T-helper 1 cell (primary cell): ENCODE data around the gene IL20RA.

Experiments
- DNase-seq, 5 donors: peaks; one replicate each; pipeline ENCODE4 v3.0.0-alpha.2; 2012 to 2020

IL20RA gene

DNA sequence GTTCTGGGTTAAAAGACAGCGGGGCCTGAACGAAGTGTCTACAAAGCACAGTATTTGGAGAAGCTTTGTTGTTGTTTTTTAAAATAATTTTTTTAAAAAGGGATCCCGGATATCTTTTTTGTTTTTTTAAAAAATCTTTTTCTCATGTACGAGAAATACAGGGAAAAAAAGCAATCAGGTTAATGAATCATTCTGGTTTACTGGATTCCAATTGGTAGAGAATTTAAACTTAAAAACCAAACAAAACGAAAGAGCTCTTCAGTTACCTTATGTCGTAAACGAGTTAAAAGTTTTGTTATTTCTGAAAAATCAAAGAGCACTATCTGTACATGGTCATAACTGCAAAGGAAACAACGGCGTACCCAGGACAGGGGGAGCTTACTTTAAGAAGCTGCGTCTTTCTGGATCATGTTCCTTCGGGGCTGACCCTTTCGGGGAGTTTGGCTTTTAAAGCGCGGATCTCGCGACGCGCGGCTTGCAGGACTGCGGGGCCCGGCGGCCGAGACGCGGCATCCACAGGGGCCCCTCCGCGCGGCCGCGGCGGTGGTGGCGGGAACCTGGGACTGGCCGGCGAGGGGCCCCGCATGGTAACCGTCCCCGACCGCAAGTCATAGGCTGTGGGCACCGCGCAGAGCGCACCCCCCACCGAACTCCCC is 927 bp downstream of the IL20RA start:
- no peak for DNase-seq

DNA sequence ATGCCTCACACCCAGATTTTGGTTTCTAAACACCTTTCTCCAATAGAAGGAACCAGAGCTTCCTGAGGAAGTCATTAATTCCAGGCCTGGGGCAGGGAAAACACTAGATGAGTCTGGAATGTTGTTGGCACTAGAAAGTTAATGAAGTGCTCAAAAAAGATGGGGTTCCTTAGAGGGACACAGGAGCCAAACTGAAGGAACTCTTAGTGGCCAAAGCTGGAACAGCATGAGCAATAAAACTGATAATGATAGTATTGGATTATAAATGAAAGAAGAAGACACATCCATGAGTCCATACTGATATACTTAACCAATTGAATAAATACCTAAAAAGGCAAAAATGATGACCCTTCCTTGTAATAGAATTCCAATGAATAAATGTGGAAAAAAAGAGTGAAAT is 4.4 kb downstream of the IL20RA start:
- DNase-seq, result no peak

DNA sequence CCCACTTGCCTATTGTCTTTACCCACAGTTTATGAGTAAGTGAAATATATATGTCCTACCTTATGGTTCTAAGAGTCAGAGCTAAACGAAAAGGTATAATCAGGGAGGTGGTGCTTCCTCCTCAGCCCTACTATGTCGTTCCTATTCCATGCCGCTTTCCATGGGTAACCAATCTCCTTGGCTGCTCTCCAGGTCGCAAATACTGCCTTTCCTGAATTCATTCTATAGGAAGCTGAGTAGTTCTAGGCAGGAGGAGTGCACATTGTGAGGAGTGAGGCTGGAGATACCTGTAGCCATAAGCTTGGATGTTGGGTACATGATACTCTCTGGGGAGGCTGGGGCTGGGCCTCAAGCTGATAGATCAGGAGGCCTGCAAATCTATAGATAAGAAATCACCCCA is 5.8 kb downstream of the IL20RA start:
- DNase-seq, result no peak

DNA sequence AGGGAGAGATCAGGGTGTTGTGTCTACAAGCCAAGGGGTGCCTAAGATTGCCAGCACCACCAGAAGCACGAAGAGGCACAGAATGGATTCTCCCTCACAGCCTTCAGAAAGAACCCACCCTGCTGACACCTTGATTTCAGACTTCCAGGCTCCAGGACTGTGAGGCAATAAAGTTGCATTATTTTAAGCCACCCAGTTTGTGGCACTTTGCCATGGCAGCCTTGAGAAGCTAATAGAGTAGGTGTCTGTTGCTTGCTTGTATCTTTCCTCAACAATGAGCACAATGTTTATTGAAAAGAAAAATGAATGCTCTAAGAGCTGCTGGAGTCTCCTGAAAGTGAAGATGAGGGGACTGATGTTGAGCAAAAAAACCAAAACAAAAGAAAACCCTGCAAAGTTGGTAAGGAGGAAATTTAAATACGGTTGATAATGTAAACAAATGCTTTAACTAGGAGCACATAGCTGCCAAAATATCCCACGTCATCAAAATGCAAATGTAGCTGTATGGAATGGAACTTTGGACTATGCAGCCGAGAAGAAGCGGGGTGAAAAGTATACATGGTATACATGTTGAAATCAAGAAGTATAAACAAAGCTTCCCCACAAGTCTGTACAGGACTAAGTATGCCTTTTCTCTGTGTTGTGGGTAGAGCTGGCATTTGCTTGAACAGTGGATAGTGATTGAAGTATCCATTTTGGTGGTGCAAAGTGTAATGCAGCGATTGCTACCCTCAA is 8.0 kb downstream of the IL20RA start:
- DNase-seq, result no peak

DNA sequence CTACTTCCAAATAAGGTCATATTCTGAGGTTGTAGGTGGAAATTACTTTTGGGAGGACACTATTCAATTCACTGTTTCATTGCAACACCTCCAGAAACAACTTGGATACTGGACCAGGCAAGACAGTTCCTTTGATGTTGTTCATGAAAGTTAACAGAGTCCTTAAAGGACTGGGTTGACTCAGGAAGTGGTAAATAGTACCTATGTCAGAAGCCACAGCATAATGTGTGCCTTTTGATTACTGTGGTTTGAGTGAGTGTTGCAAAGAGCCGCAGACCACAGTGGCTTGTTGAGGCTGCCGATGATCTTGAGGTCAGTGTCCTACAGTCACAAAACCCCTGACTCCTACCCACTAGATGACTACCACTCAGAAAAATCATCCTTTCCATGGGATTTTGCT is 10.9 kb downstream of the IL20RA start:
- DNase-seq, result peak in 4 of 5 donors; percentile 19 to 81 (median 30)

DNA sequence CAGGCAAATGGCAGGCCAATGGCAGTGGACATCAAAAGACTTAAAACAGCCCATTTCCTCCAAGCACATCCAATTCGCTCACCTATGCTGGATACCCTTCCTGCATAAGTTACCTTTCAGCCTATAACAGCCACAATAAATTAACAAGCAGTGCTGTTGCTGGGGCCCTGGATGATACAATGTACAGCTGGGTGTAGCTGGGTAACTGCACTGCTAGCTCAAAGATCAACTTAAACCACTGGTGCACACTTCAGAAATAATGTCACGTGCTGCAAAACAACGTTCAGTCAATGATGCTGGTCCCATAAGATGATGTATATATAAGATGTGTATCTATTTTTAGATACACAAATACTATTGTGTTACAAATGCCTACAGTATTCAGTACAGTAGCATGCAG is 13.6 kb downstream of the IL20RA start:
- no peak for DNase-seq

DNA sequence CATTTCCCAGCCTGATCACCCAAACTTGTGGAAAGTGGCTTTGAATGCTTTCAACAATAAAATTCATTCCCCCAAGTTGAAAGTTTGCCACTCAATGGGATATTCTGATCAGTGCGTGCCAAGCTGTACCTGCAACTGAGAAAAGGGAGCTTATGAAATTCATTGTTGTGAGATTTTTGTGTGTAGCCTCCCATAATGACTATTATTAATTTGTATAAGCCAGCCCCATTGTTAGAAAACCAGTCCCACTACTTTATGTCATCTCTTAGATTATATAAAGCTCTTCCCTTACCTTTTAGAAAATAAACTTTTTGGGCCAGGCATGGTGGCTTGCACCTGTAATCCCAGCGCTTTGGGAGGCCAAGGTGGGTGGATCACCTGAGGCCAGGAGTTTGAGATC is 15.9 kb downstream of the IL20RA start:
- no peak for DNase-seq

DNA sequence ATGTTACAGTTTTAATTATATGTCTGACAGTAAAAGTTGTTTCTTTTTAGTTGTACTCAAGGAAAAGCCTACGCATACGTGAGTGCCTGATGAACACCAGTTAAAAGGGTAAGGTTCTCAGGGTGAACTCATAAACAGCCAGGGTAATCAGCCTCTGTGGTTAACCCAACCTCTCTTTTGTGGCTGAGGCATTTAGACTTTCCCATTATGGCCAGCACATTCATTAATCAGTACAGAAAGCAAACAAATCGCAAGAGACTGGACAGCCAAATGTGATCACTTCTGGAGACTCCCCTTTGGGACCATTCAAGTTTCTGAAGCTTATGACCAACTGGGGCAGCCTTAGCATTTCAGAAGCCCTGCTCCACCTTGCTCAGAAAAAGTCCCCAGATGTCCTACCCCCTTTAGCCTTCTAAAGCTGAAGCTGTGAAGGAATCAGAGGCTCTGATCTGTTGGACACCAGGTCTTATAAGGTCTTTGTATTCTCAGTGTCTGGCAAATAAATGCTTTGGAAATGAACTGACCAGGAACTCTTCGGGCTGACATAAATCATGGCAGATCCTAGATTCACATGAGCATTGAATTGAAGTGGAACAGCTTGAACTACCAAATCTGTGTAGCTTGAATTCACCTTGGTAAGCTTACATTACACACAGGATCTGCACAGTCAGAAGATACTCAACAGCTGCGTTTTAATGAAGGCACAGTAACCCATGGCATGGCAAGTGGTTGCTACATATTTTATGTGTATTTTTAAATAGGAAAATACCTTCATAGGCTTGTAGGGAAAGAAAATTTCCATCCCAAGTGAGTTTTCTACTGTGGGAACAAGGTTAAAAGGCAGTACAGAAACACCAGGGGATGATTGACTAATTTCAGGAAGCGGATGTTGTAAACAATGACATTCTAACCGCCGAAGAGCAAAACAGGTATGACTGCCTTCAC is 18.7 kb downstream of the IL20RA start:
- DNase-seq, result peak in 1 of 5 donors; percentile 45

DNA sequence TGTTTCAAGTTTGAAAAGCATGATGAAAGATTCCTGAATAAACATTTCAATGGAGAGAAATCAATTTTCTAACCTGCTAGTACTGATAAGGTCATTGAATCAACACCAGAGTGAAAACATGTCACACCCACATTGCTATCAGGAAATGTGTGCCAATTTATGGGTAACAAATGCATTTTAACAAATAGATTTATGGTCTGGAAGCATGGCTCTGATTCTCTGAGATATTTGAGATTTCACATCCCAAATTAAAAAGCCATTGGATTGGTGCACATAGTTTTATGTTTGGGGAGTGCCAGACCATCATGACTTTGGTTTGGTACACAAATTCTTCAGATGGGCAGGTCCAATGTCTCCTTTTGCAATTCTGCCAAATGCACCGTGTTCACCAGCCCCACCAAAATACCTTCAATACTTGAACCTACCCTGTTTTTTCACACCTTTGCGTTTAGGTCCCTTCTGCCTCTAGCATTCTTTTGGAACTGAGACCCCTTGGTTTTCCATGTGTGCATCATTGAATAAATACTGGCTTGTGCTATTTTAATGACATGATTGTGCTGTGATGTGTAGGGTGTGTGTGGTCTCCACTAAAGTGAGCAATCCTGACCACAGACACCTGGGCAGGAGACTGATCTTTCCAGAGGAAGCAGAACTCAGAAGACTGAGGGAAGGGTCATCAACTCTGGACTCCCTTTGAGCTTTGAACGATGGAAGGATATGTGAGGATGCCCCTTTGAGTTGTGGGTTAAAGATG is 20.4 kb downstream of the IL20RA start:
- DNase-seq, result no peak

DNA sequence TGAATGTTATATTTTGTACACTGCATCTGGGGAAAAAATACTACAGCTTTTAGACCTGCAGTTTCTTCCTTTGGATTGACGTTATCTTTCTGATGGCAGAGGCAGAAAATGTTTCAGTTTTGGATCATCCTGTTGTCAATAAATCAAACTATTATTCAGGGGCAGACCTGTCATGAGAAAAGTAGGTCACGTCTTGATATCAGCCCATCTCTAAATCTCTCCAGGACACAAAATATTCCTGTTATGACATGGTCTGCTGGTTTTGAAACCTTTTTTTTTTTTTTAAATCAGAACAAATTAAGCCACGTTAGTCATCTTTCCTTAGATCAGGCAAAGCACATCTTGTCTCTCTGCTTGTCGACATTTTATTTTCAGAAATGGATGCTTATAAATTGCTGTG is 24.0 kb downstream of the IL20RA start:
- no peak for DNase-seq

DNA sequence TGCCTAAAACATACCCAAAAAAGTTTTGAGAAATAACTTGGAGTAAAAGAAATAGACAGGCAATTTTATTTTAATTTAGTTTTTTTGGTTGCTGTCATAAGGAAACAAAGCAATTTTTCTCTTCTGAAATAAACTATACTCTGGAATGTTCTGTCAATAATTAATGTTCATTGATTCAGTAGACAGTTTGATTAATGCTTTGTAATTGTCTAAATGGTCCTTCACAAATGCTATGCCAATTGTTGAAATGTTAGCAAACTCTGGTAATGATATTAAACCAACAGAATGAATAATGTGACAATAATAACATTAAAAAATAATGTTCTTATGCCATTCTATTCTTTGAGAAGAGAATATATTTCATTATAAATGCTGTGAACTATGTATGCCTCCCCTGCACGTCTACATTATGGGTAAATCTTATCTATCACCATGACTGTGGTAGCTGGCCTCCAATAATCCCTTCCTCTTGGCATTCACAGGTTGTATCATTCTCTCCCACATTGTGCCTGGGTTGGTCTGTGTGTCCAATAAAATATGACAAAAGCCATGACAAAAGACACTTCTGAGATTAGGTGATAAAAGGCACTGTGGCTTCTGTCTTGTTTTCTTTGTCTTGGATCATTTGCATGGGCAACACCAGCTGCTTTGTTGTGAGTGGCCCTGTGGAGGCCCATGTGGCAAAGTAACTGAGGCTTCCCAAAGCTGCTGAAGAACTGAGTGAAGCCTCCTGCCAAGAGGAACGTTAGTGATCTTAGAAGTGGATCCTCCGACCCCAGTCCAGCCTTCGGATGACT is 25.1 kb downstream of the IL20RA start:
- DNase-seq, result no peak

DNA sequence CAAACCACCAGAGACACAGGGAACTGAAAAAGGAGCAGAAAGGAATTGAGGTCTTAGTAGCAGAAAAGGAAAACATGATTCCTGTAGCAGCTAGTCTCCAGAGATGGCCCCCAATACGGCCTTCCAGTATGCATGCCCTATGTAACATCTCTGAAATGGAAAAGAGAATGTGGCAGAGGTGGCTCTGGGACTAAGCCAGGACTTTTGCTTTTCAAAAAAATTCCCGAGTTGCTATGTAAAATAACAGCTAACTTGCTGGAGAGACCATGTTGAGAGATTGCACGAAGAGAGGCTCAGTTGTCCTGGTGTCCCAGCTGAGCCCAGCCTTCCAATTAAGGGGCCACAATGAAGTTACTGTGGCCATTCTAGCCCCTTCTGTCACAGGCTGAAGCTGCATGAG is 27.7 kb downstream of the IL20RA start:
- DNase-seq, result no peak

DNA sequence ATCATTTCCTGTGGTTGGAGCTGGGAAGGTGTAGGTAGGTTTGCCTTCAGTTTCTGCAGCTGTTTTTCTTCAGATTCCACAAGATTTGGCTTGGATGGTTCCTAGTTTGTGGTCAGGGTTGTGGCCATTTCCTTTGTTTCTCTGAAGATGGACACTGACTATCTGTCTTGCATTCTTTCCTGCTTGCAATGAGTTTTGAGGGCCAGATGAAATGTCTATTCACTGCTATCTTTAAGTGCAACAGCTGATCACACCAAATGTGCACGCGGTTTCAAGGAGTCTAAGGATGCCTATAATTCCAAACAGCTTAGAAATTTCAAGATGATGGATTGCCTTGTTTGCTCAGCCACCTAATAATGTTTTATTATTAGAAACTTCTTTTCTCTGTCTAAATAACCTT is 28.4 kb downstream of the IL20RA start:
- DNase-seq, result no peak

DNA sequence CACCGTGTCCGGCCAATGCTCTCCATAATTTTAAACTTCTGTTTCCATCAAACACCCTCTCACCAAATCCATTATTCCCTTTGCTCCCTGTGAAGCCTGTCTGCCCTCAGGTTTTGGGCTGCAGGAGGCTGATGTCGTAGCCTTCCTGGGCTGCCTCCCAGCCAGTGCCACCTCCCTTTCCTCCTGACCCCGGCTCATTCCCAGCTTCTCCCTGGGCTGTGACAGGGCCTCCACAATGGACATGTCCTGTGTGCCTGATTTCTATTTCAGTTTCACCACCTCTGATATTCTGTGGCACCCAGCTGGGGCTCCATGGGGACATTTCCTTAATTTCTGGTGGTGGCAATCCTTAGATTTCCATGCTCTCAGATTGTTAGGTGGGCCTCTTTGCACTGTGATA is 28.8 kb downstream of the IL20RA start:
- DNase-seq, result no peak

DNA sequence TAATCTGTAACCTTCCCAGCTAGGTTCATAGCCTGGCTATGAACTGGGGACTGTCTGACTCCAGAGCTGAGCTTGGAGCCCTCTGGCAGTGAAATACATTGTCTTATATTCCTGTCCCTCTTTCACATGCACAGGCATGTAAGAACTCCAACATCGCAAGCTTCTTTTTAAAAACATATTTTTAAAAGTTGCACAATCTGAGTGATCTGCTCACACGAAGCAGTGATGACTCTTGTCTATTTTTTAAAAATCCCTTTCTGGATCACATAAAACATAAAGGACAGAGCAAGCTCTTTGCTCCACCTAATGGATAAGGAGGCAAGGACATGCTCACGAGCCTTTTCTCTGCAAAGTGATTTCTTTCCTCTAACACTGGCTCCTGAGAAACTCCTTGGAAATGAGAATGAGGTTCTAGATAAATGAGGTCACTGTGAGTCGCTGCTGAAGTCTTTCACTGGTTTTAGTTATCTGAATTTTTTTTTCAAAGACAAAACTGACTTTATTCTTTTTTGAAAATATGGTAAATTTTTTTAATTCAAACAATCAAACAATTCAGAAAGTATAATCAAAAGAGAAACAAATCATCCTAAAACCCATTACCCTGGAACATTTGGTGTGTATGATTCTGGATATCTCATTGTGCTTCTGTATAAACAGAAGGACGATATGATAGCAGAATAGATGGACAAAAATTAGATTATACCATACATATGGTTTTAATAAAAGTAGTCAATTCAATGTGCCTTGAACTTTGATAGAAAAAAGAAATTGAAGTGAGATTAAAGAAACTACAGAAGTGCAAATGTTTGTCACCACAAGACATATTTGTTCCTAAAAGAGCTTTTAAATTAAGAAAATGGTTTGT is 30.8 kb downstream of the IL20RA start:
- DNase-seq, result no peak

DNA sequence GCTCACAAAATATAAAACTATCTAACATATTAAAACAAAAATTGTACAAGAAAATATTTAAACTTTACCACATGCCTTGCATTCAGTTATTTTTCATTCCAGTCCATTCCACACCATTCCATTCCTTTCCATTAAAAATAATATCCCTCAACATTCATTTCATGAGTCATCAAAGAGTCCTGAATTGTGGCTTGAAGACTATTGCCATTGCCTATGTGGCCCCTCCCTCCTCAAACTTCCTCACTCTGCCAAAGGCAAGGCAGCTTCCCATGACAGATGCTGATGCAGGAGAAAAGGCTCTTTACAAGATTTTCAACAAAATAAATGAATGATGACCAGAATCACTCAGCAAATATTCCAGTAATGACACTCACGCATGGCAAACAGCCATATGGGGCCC is 31.7 kb downstream of the IL20RA start:
- no peak for DNase-seq

DNA sequence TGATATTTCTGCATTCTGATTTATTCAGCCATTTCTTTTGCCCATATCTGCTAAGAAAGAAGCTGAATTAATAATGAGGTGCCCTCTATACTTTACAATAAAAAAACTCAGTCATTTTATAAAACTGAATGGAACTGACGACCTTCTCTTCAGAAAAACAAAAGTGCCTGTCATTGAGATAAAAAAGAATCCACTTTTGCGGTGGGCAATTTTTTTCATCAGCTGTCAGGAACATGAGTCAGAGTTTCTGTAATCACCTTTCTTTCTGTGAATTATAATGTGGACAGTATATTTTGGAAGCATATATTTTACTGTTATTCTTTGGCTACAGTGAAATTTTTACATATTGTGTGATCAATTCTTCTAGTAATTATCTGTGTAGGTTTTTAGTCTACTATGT is 33.4 kb downstream of the IL20RA start:
- DNase-seq, result no peak

DNA sequence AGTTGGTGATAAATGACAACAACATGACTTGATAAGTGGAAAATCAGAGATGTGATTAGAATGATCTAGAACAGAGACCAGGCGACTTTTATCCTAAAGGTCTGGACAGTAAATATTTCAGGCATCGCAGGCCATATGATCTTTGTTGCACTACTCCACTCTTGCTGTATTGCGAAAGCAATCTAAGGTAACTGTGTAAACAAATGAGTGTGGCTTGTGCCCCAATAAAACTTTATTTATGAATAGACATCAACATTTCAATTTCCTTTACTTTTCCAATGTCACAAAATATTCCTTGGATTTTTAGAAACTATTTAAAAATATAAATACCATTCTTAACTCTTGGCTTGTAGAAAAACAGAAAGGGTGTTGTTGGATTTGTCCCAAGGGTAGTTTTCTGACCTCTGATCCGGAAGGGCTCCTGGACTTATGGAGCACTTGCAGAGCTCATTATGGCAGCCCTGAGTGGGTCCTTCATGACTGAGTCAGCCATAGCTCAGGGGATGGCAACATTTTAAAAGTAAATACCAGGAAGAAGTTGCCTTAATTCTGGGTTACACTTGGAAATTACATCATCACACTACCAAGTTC is 34.5 kb downstream of the IL20RA start:
- no peak for DNase-seq

DNA sequence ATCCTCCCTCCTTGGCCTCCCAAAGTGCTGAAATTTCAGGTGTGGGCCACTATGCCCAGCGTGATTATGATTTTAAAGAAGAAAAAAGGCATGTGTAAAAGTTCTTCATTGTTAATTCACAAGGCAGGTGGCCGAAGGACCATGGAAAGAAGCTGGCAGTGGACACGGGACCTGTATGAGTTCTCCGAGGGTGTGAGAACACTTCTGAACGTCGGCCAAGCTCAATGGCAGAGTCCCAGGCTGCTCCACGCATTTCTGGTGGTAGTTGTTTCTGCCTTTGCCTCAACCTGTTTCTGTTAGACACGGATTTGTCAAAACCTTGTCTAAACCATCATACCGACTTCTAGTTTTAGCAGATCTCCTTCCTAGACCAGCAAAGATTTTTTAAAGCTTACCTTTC is 36.6 kb downstream of the IL20RA start:
- no peak for DNase-seq

DNA sequence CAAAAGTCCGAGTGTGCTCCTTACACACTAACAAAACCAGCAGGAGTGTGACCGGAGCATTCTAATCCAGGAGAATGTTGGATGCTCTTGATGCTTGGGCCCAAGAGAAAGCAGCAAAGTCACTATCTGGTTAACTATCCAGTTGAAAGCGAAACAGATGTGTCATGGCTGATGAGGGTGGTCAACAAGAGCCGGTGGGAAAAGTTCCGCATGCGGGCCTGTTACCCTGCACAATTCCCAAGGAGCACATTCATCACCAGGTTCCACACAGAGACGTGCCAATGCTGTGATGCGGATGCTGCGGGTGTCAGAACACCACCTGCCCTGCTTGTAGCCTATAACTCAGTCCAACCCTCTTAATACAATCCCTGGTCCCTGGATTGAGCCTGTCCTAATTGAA is 38.7 kb downstream of the IL20RA start:
- DNase-seq, result no peak

DNA sequence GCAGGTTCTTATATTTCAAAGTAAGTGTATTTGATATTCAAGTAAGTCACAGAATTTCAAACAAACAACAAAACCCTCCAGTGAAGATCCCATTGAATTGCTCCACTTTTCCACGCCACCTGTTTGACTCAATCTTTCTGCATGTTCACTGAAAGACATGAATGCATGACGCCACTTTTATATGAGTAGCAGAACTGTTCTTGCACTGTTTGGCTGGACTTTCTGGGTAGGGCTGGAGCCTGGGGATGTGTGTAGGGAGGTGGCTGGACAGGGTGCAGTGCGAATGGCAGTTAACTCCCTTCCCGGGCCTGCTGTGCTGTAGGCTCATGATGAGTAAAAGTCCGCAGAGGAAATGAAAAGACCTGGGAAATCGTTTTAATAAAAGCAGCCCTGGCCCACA is 39.7 kb downstream of the IL20RA start:
- DNase-seq, result no peak
